Heart right ventricle (tissue), 16 donors: Measurements from ENCODE around the gene TNFRSF8. TPM values are rescaled to one million over a fixed set of nuclear protein-coding genes. Genes with fewer than 3 reads are reported as not detected.

Source experiments
- ATAC-seq, 8 donors: fragments of 200-7000 bp; cut with Tn5 transposase; one replicate each; pipeline ENCODE4 v1.9.1; 2020; ENCODE audit warnings: mild to moderate bottlenecking in 8 of 8, moderate library complexity in 8 of 8, moderate number of reproducible peaks in 1 of 8
- DNase-seq, 2 donors: peaks; one replicate each; pipeline ENCODE4 v3.0.0-alpha.2; 2020
- H3K27ac ChIP-seq, 10 donors: fragments of 200-600 bp; sonication (generic) in 2 of 10; one replicate each; pipeline versions ENCODE4 v1.5.0 to v1.8.0; 2020 to 2022; ENCODE audit warnings: mild to moderate bottlenecking in 3 of 10
- H3K27me3 ChIP-seq, 7 donors: fragments of 200-600 bp; one replicate each; pipeline ENCODE4 v1.8.0; 2021 to 2022; ENCODE audit warnings: mild to moderate bottlenecking in 2 of 7
- H3K36me3 ChIP-seq, 9 donors: fragments of 200-600 bp; sonication (generic) in 1 of 9; one replicate each; pipeline versions ENCODE4 v1.5.0 to v1.8.0; 2020 to 2022; ENCODE audit warnings: mild to moderate bottlenecking in 2 of 9
- H3K4me1 ChIP-seq, 9 donors: fragments of 200-600 bp; sonication (generic) in 1 of 9; one replicate each; pipeline versions ENCODE4 v1.5.0 to v1.8.0; 2020 to 2022; ENCODE audit warnings: mild to moderate bottlenecking in 4 of 9
- H3K4me3 ChIP-seq, 10 donors: fragments of 200-600 bp; sonication (generic) in 2 of 10; one replicate each; pipeline versions ENCODE4 v1.5.0 to v1.8.0; 2020 to 2022; ENCODE audit warnings: mild to moderate bottlenecking in 7 of 10, moderate library complexity in 2 of 10
- H3K9me3 ChIP-seq, 11 donors: fragments of 200-600 bp in 10 of 11; sonication (generic) in 2 of 11; one replicate each; pipeline versions ENCODE4 v1.5.0 to v1.8.0; 2013 to 2022; ENCODE audit warnings: mild to moderate bottlenecking in 2 of 11, control low read depth in 1 of 11, moderate library complexity in 1 of 11
- CTCF ChIP-seq, 9 donors: fragments of 200-600 bp; sonication (generic) in 2 of 9; IDR thresholded peaks; one replicate each; pipeline versions ENCODE4 v1.5.0 to v1.8.0; 2021 to 2022; ENCODE audit warnings: antibody characterized with exemption in 9 of 9, mild to moderate bottlenecking in 5 of 9, moderate library complexity in 1 of 9
- WGBS, 2 donors: extraction: QIAGEN DNeasy Blood & Tissue Kit; methylation state at CpG; one replicate each; pipeline ENCODE4 v1.1.7; 2013; ENCODE audit warnings: inconsistent platforms in 1 of 2; 5-methylcytosine and 5-hydroxymethylcytosine counted together
- intact Hi-C, 10 donors: fragments of 100-400 bp; cut with DNase I; formaldehyde crosslinking; loops; one replicate each; pipeline versions ENCODE4 v1.11.1 to v1.14.2; 2022
- polyA plus RNA-seq, 2 donors: library from polyadenylated mRNA; stranded (reverse); fragments of 200-250 nt; gene quantifications; one replicate each; pipeline ENCODE4 v1.2.3, GENCODE V29; 2013
- total RNA-seq, 10 donors: library from RNA; stranded (reverse); fragmentation: NEBNext Ultra II Directional in 3 of 10; extraction: Animal tissue kit (Norgen Biotek cat#: 25700) in 3 of 10; gene quantifications; one replicate each; pipeline versions ENCODE4 v1.2.1 to v1.2.4, GENCODE V29; 2021 to 2023
- donor health status: Arrhythmogenic right ventricular cardiomyopathy.
- donor health status: ischemic (EF 13 %, LVEDD 7.1; RV severe dilation, severe dysfunction).
- donor health status: healthy with polysubstance abuse.
- donor health status: DM: no; HTN: yes; CAD: no.
- donor health status: DM: no; HTN: no; CAD: no.
- donor health status: ischemic (EF 25% LVEDD 6.9; RV normal size, moderate dysfunction).
- donor health status: ischemic (EF 25% LVEDD 5.7; RV mildly dilated, moderate dysfunction).
- donor health status: healthy.
- donor health status: DM: yes; HTN: yes; CAD: no.
- donor health status: Ischemic cardiomyopathy.
- donor health status: ischemic (EF 35%, LVEDD 5.7; RV mildly dilated, moderate dysfunction).
- donor health status: nonischemic (EF 11% LVEDD 7.7; RV severe dilation, severe dysfunction).
- donor health status: DM: yes; HTN: yes; CAD: no.
- donor health status: PGD.
- donor health status: ischemic (EF 29% LVEDD 5.4; RV normal size, mild dysfunction).
- donor health status: nonischemic (EF 23%, LVEDD 6.1; RV moderate dilation, normal function).

The TNFRSF8 gene
- total and polyA plus RNA-seq, 12 donors: 0.21 to 2.4 (median 1.0) TPM

DNA sequence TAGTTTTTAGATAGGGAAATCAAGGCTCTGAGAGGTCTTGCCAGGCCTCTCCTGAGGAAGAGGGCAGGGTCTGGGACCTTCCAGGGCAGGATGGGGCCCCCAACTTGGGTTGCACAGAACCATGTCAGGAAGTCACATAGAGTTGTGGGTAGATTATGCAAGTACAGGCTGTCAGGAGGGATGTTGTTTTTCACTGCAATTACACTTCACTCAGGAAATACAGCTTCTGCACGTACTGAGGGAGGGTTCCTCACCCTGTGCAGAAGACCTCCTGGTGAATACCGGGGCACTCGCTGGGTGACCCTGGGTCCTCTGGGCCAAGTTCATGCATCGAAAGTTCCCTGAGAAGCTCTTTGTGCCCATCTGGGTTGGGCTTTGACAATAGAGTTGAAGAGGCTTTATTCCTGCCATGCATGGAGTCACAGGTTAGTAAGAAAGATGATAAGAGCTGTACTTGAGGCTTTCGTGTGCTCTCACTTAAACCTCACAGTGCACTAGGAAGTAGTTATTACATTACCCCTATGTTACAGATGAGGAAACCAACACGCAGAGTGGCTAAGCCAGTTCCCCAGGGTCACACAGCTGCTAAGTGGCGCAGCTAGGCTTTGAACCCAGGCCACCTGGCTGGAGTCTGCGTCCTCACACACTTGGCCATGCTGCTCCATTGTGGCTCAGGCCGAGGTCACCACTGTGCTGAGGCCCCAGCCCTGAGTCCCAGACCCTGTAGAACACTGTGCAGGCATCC is 87.5 kb downstream of the TNFRSF8 start:
- intact Hi-C loops: no loop called here
- H3K4me1 ChIP-seq: peaks cover 5 to 86% (median 63%) of the 10 kb centered on the region in 9 donors
- H3K9me3 ChIP-seq: peaks cover 0 to 6% (median 0%) of the 10 kb centered on the region in 11 donors
- no peak for TF ChIP-seq CTCF (IDR thresholded peaks at IDR 0.05)
- WGBS, 2 donors: 77 to 86% methylated on average over 9 of the region's 9 CpGs
- no peaks in the 10 kb centered on the region for H3K36me3 ChIP-seq
- DNase-seq: no peak
- peak in 5 of 8 donors; percentile 4 to 29 (median 15) for ATAC-seq
- H3K4me3 ChIP-seq: peak overlapping the region in 1 of 10 donors; percentile 10
- no peaks in the 10 kb centered on the region for H3K27me3 ChIP-seq
- H3K27ac ChIP-seq: peak overlapping the region in 7 of 10 donors; percentile 9 to 92 (median 50)

DNA sequence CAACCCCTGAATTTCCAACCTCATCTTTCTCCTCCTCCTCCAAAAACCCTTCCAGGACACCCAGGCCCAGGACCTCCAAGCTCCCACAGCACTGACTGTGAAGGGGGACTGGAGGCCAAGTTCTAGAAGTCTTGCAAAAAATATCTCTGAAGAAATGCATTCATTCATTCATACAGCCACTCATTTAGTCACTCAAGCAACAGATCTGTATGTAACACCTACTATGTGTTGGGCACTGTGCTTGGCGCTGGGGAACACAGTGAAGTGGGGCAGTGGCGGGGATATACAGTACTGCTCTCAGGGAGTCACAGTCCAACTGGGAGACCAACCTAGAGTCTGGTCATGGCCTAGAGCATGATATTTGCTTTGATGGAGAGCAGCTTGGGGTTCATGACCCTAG is 88.4 kb downstream of the TNFRSF8 start:
- ATAC-seq (no peak), DNase-seq (no peak)
- H3K27me3 ChIP-seq: no peaks in the 10 kb centered on the region
- peaks cover 0 to 6% (median 0%) of the 10 kb centered on the region in 11 donors for H3K9me3 ChIP-seq
- WGBS, 2 donors: 97 to 98% methylated on average over 2 of the region's 2 CpGs
- H3K4me1 ChIP-seq: peaks cover 5 to 81% (median 55%) of the 10 kb centered on the region in 9 donors
- no peak overlapping the region for H3K4me3 ChIP-seq
- H3K36me3 ChIP-seq: no peaks in the 10 kb centered on the region
- intact Hi-C loops: no loop called here
- peak overlapping the region in 3 of 10 donors; percentile 75 to 92 (median 88) for H3K27ac ChIP-seq
- TF ChIP-seq CTCF (IDR thresholded peaks at IDR 0.05): no peak

GRCh38 chr1:12152113-12152891 is 89.2 kb downstream of the TNFRSF8 start:
- no peak overlapping the region for H3K4me3 ChIP-seq
- no peaks in the 10 kb centered on the region for H3K27me3 ChIP-seq
- intact Hi-C loops: no loop called here
- DNase-seq (no peak), ATAC-seq (no peak)
- peak overlapping the region in 7 of 10 donors; percentile 38 to 92 (median 63) for H3K27ac ChIP-seq
- peaks cover 0 to 6% (median 0%) of the 10 kb centered on the region in 11 donors for H3K9me3 ChIP-seq
- no peaks in the 10 kb centered on the region for H3K36me3 ChIP-seq
- H3K4me1 ChIP-seq: peaks cover 5 to 80% (median 48%) of the 10 kb centered on the region in 9 donors
- no peak for TF ChIP-seq CTCF (IDR thresholded peaks at IDR 0.05)
- WGBS, 2 donors: 89 to 93% methylated on average over 7 of the region's 7 CpGs

DNA sequence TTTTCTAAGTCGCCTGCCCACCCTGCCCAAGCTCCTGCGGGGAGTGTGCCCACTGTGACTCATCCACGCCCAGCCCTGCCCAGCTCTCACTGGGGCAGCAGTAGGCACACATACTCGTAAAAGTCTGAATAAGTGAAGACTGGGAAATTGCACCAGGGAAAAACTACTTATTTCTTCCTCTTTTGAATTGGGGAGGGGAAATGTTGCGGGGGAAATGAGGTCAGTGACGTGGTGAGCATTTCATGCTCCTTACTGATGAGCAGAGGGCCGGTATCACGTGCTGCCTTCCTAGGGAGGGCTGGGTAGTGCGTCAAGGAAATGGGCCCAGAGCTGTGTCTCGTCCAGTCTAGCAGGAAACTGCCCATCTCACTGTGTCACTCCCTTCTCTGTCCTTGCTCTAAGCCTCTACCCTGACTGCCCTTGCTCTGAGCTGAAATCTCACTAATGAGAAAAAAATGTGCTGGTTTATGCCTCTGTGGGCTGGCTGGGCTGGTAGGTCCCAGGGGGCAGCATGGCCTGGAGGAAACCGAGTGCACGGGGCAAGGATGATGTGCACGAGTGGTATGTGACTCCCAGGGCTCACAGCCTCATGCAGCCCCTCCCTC is 90.2 kb downstream of the TNFRSF8 start:
- 50 to 60% methylated on average over 13 of the region's 13 CpGs for WGBS, 2 donors
- TF ChIP-seq CTCF (IDR thresholded peaks at IDR 0.05): no peak
- DNase-seq: peak in 1 of 2 donors; percentile 63

More for the DNA sequence above, 90.2 kb downstream of the TNFRSF8 start:
- Histone ChIP-seq H3K9me3 (peaks cover 0 to 6% (median 0%) of the 10 kb centered on the region in 11 donors), H3K4me3 (no peak overlapping the region), H3K27me3 (no peaks in the 10 kb centered on the region), H3K27ac (peak overlapping the region in 8 of 10 donors; percentile 38 to 92 (median 62)), H3K4me1 (peaks cover 5 to 80% (median 38%) of the 10 kb centered on the region in 9 donors), H3K36me3 (no peaks in the 10 kb centered on the region)
- peak; percentile 73 to 89 (median 85) for ATAC-seq
- intact Hi-C loops: no loop called here
